AG09319 (cell line): Measurements from ENCODE around the gene TSPAN15.

Source experiments
- DNase-seq: peaks from one replicate; pipeline ENCODE4 v3.0.0-alpha.2; 2010; ENCODE audit warnings: low read depth; ENCODE audit errors: extremely low read depth
- TF ChIP-seq, protein P1 (sequence below): IDR thresholded peaks from 2 replicates; pipeline ENCODE4 v1.5.1; 2011; ENCODE audit warnings: low read depth, mild to moderate bottlenecking, inconsistent platforms, low read length, moderate library complexity

The TSPAN15 gene

DNA sequence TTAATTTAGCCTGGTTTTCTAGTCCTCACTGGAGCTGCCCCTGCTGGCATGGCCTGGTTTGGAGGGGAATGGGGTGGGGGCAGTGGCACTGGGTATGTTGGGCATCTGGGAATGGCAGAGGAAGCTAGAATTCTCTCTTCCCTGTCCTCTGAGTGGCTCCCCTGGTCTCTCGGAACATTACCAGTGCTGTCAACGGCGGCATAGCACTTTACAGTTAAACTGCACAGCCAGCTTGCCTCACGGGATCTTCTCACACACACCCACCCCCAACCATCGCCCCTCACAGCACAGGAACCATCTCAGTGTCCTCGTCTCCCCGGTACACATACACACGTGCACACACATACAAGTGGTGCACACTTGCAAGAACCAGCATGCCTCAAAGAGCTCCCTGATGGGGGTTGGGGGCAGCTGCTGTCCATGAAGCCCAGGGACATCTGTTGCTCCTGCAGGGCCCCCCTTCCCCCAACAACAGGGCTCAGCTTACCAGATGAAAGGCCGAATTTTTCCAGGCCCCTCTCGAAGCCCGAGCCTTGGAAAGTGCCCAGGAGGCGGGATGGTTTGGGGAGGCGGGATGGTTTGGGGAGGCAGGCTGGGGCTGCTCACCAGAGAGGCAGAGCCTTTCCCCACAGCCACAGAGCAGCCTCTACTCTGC, 41.0 kb downstream of the TSPAN15 start:
- DNase-seq = no peak
- TF ChIP-seq, protein P1, sequence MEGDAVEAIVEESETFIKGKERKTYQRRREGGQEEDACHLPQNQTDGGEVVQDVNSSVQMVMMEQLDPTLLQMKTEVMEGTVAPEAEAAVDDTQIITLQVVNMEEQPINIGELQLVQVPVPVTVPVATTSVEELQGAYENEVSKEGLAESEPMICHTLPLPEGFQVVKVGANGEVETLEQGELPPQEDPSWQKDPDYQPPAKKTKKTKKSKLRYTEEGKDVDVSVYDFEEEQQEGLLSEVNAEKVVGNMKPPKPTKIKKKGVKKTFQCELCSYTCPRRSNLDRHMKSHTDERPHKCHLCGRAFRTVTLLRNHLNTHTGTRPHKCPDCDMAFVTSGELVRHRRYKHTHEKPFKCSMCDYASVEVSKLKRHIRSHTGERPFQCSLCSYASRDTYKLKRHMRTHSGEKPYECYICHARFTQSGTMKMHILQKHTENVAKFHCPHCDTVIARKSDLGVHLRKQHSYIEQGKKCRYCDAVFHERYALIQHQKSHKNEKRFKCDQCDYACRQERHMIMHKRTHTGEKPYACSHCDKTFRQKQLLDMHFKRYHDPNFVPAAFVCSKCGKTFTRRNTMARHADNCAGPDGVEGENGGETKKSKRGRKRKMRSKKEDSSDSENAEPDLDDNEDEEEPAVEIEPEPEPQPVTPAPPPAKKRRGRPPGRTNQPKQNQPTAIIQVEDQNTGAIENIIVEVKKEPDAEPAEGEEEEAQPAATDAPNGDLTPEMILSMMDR = no peak

GRCh38 chr10:69492746-69493462, 41.6 kb downstream of the TSPAN15 start:
- no peak for DNase-seq
- TF ChIP-seq, protein P1 = no peak

- TF ChIP-seq, protein P1 = no peak
- no peak for DNase-seq
Measured at GRCh38 chr10:69494626-69495558, 43.6 kb downstream of the TSPAN15 start.

- no peak for DNase-seq
- TF ChIP-seq, protein P1 = no peak
Measured at GRCh38 chr10:69495666-69496065, 44.4 kb downstream of the TSPAN15 start.

GRCh38 chr10:69496352-69497230, 45.3 kb downstream of the TSPAN15 start:
- DNase-seq = no peak
- TF ChIP-seq, protein P1 = no peak

- no peak for DNase-seq
- TF ChIP-seq, protein P1 = no peak
Measured at GRCh38 chr10:69497231-69497561, 45.9 kb downstream of the TSPAN15 start.
